Left ventricle myocardium superior (tissue), 1 donor: Measurements from ENCODE around the gene ZBP1. TPM values are rescaled to one million over a fixed set of nuclear protein-coding genes. Genes with fewer than 3 reads are reported as not detected.

Experiments used
- total RNA-seq: library from RNA; stranded (reverse); fragmentation: NEBNext Ultra II Directional; extraction: Animal tissue kit (Norgen Biotek cat#: 25700); gene quantifications from one replicate; pipeline ENCODE4 v1.2.1, GENCODE V29; 2021
- donor health status: DM: no; HTN: yes; CAD: no; lungs with severe emphysema.

ZBP1 gene
- total RNA-seq, 1 donor from 2014 or later: 0.15 TPM

Other genes starting within 250 kb of the ZBP1 start
- 89.3 TPM for gene RBM38, start 229.0 kb downstream of the ZBP1 start, total RNA-seq
- not detected for gene CTCFL, start 95.3 kb downstream of the ZBP1 start, total RNA-seq
- gene PCK1, start 59.3 kb downstream of the ZBP1 start, total RNA-seq: 0.62 TPM
- gene PMEPA1, start 89.6 kb upstream of the ZBP1 start, total RNA-seq: 24.7 TPM